Psoas muscle (tissue), 8 donors: ENCODE data around the gene MAS1. TPM values are rescaled to one million over a fixed set of nuclear protein-coding genes. Genes with fewer than 3 reads are reported as not detected.

Source experiments
- ATAC-seq, 4 donors: fragments of 200-7000 bp; cut with Tn5 transposase; one replicate each; pipeline ENCODE4 v1.9.1; 2020; ENCODE audit warnings: moderate library complexity in 3 of 4, mild to moderate bottlenecking in 2 of 4
- DNase-seq, 2 donors: peaks; one replicate each; pipeline ENCODE4 v3.0.0-alpha.2; 2020
- H3K27ac ChIP-seq: fragments of 200-600 bp; one replicate; pipeline ENCODE4 v1.8.0; 2022
- H3K27me3 ChIP-seq, 3 donors: fragments of 200-600 bp in 1 of 3; one replicate each; pipeline versions ENCODE4 v1.6.1 to v1.8.0; 2013 to 2022; ENCODE audit warnings: low read length in 2 of 3, mild to moderate bottlenecking in 2 of 3, moderate library complexity in 1 of 3; ENCODE audit not compliant: insufficient read depth in 3 of 3
- H3K36me3 ChIP-seq, 2 donors: fragments of 200-600 bp in 1 of 2; one replicate each; pipeline versions ENCODE4 v1.6.1 to v1.8.0; 2013 to 2022; ENCODE audit warnings: low read depth in 1 of 2, mild to moderate bottlenecking in 1 of 2, moderate library complexity in 1 of 2; ENCODE audit not compliant: insufficient read depth in 1 of 2
- H3K4me1 ChIP-seq: fragments of 200-600 bp; one replicate; pipeline ENCODE4 v1.8.0; 2022
- H3K4me3 ChIP-seq: fragments of 200-600 bp; one replicate; pipeline ENCODE4 v1.8.0; 2022; ENCODE audit warnings: mild to moderate bottlenecking
- H3K9me3 ChIP-seq: fragments of 200-600 bp; one replicate; pipeline ENCODE4 v1.8.0; 2022
- CTCF ChIP-seq: fragments of 200-600 bp; IDR thresholded peaks from one replicate; pipeline ENCODE4 v1.8.0; 2022; ENCODE audit warnings: antibody characterized with exemption
- WGBS, 3 donors: extraction: QIAGEN DNeasy Blood & Tissue Kit; methylation state at CpG; one replicate each; pipeline versions ENCODE4 v1.1.6 to v1.1.7; 2013; 5-methylcytosine and 5-hydroxymethylcytosine counted together
- intact Hi-C, 2 donors: fragments of 100-400 bp; cut with DNase I; formaldehyde crosslinking; loops; one replicate each; pipeline versions ENCODE4 v1.11.0 to v1.14.2; 2022
- polyA plus RNA-seq, 3 donors: library from polyadenylated mRNA; stranded (reverse); fragments of 200-250 nt; gene quantifications; one replicate each; pipeline ENCODE4 v1.2.3, GENCODE V29; 2013
- total RNA-seq, 4 donors: library from RNA; stranded (reverse); fragmentation: NEBNext Ultra II Directional in 2 of 4; extraction: Animal tissue kit (Norgen Biotek cat#: 25700) in 2 of 4; gene quantifications; one replicate each; pipeline versions ENCODE4 v1.2.1 to v1.2.4, GENCODE V29; 2021 to 2023
- donor health status: healthy with polysubstance abuse.
- donor health status: DM: no; HTN: no; CAD: no; lungs with moderate emphysema.
- donor health status: Bipolar disorder and iron deficiency.
- donor health status: healthy.
- donor health status: DM: yes; HTN: yes; CAD: no.
- donor health status: DM: no; HTN: no; CAD: no.
- donor health status: DM: no; HTN: no; CAD: no.
- donor health status: DM: yes; HTN: yes; CAD: no.

MAS1 gene
- total and polyA plus RNA-seq, 7 donors, result not detected

GRCh38 chr6:159871241-159871640 lies 19.5 kb upstream of the MAS1 start:
- 38 to 92% (median 47%) methylated on average over 1 of the region's 1 CpG for WGBS, 3 donors
- Histone ChIP-seq H3K27me3 (no peaks in the 10 kb centered on the region), H3K36me3 (no peaks in the 10 kb centered on the region), H3K4me1 (no peaks in the 10 kb centered on the region), H3K9me3 (no peaks in the 10 kb centered on the region), H3K27ac (no peak overlapping the region), H3K4me3 (no peak overlapping the region)
- no peak for DNase-seq
- TF ChIP-seq CTCF, result no peak
- intact Hi-C loops, result loop anchor here in 1 of 2 donors (10.0 kb wide), 1 partner anchor 164 kb away; no protein-coding TSS in a partner anchor
- ATAC-seq, result peak in 1 of 4 donors; percentile 60

- no peak overlapping the region for H3K4me3 ChIP-seq
- WGBS, 3 donors, result 71 to 82% (median 72%) methylated on average over 5 of the region's 5 CpGs
- no peaks in the 10 kb centered on the region for H3K4me1 ChIP-seq
- no peak for DNase-seq
- no peak for TF ChIP-seq CTCF
- no peak for ATAC-seq
- no peaks in the 10 kb centered on the region for H3K9me3 ChIP-seq
- H3K36me3 ChIP-seq, result no peaks in the 10 kb centered on the region
- intact Hi-C loops, result loop anchor here in 1 of 2 donors (10.0 kb wide), 1 partner anchor 163 kb away; no protein-coding TSS in a partner anchor
- H3K27ac ChIP-seq, result no peak overlapping the region
- H3K27me3 ChIP-seq, result no peaks in the 10 kb centered on the region
Observed at GRCh38 chr6:159871906-159872305, 18.9 kb upstream of the MAS1 start.

GRCh38 chr6:159874435-159874834 lies 16.4 kb upstream of the MAS1 start:
- WGBS, 3 donors, result 3 to 18% (median 11%) methylated on average over 2 of the region's 2 CpGs
- H3K9me3 ChIP-seq, result no peaks in the 10 kb centered on the region
- H3K36me3 ChIP-seq, result no peaks in the 10 kb centered on the region
- H3K4me1 ChIP-seq, result no peaks in the 10 kb centered on the region
- TF ChIP-seq CTCF, result no peak
- intact Hi-C loops, result loop anchor here in 1 of 2 donors (10.0 kb wide), 1 partner anchor 160 kb away; no protein-coding TSS in a partner anchor
- no peak overlapping the region for H3K27ac ChIP-seq
- no peaks in the 10 kb centered on the region for H3K27me3 ChIP-seq
- ATAC-seq (no peak), DNase-seq (no peak)
- H3K4me3 ChIP-seq, result no peak overlapping the region

GRCh38 chr6:159875194-159875593 lies 15.6 kb upstream of the MAS1 start:
- Histone ChIP-seq H3K27me3 (no peaks in the 10 kb centered on the region), H3K4me3 (no peak overlapping the region), H3K36me3 (no peaks in the 10 kb centered on the region), H3K4me1 (no peaks in the 10 kb centered on the region), H3K27ac (no peak overlapping the region), H3K9me3 (no peaks in the 10 kb centered on the region)
- ATAC-seq, result no peak
- WGBS, 3 donors, result 66 to 80% (median 67%) methylated on average over 4 of the region's 4 CpGs
- no peak for DNase-seq
- intact Hi-C loops, result loop anchor here in 1 of 2 donors (10.0 kb wide), 1 partner anchor 160 kb away; no protein-coding TSS in a partner anchor
- TF ChIP-seq CTCF, result no peak

GRCh38 chr6:159876242-159876641 lies 14.5 kb upstream of the MAS1 start:
- intact Hi-C loops, result loop anchor here in 1 of 2 donors (10.0 kb wide), 1 partner anchor 159 kb away; no protein-coding TSS in a partner anchor
- Histone ChIP-seq H3K9me3 (no peaks in the 10 kb centered on the region), H3K4me3 (no peak overlapping the region), H3K4me1 (peaks cover 5% of the 10 kb centered on the region), H3K27me3 (no peaks in the 10 kb centered on the region), H3K36me3 (no peaks in the 10 kb centered on the region), H3K27ac (no peak overlapping the region)
- 79 to 91% (median 85%) methylated on average over 3 of the region's 3 CpGs for WGBS, 3 donors
- no peak for TF ChIP-seq CTCF
- DNase-seq (no peak), ATAC-seq (no peak)
